ENCODE results near the gene PXYLP1.

- TF ChIP-seq CTCF (IDR thresholded peaks at IDR 0.05), result no peak
- TF ChIP-seq POLR2A (IDR thresholded peaks at IDR 0.05), result no peak
Observed at GRCh38 chr3:141212101-141212500, 19.5 kb upstream of the PXYLP1 start.

Measured in uterus (tissue), 2 donors.